GM12892 (cell line): Measurements from ENCODE around the gene PDE6B.

Source experiments
- DNase-seq: peaks from one replicate; pipeline ENCODE4 v3.0.0; 2011; ENCODE audit not compliant: insufficient read length
- FAIRE-seq: peaks from 2 replicates; lab custom pipeline; 2011; peaks lifted over from hg19 to GRCh38; lab: Jason Lieb, UNC
- POLR2A ChIP-seq: IDR thresholded peaks from 2 replicates; pipeline ENCODE4 v1.6.1; 2011; ENCODE audit warnings: low read depth, low read length, control low read depth
- POLR2AphosphoS5 ChIP-seq: IDR thresholded peaks from 2 replicates; pipeline ENCODE4 v1.6.1; 2011; ENCODE audit warnings: low read depth, low read length, control low read depth
- TAF1 ChIP-seq: IDR thresholded peaks from 2 replicates; pipeline ENCODE4 v1.6.1; 2011; ENCODE audit warnings: low read depth, mild to moderate bottlenecking, control low read depth, low read length, borderline replicate concordance

PDE6B gene

DNA sequence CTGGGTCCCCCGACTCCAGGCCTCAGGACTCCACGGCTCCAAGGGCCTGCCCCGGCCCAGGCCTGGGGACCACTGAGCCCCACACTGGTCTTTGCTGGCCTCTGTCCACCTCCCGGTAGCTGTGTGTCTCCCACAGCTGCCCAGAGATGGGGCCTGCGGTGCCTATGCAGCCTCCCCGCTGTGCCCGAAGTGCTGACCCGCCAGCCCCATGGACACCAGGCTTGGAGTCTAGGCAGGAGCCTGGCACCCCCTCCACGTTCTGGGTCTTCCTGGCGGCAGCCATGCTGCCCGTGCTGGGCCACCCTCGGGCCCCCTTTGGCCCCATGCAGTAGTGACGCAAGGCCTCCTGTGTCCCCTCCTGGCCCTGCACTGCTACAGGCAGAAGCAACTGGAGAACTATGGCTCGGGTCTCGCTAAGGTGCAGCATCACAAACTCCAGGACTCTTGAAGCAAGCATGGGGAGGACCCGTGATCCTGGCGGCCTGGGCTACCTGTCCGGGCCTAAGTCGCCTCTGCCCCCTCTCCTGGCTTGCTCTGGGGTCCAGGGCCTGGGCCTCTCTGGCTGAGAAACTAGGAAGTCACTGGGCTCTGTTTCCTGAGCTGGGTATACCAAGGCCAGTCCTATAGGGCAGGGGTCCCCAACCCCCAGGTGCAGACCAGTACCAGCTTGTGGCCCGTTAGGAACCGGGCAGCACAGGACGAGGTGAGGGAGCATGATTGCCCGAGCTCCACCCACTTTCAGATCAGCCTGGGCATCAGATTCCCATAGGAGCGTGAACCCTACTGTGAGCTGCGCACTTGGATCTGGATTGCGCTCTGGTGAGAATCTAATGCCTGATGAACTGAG is 49.9 kb downstream of the PDE6B start:
- DNase-seq (no peak), FAIRE-seq (peak; percentile 17)
- no peak for TF ChIP-seq POLR2A
- TF ChIP-seq TAF1, result no peak
- no peak for TF ChIP-seq POLR2AphosphoS5

DNA sequence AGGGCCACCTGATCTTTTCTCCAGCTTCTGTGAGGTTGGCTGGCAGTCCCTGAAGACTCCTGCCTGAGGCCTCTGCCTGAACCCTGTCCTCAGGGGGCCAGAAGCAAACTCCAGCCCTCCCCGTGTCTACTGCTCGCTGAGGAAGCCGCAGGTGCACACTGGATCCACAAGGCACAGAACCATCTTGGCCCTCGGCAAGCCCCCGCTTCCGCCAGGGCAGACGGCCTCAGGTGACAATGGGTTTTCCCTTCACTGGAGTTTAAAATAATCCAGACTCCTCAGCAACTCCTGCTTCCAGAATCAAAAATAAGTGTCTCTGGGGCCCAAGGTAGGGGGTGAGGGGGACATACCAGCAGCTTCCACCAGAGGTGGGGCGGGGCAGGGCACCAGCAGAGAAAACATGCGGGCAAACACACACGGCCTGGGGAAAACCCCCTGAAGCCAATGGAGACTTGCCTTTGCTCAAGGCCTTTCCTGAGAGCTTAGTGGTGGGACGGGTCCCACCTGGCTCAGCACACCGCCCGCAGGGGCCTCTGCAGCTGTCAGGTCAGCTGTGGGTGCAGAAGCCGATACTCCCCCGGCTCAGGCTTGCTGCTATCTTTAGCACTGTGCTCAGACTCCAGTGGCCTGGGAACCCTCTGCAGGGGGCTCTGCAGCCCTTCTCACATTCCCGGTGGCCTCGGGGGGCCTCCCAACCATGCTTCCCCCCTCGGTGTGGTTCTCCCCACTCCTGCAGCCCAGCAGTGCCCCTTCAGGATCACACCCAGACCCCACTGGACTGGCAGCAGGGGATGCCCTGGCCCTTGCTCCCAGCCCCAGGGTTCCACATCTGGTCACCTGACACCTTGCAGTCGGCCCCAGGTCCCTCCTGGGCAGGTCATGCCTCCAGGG is 50.9 kb downstream of the PDE6B start:
- FAIRE-seq (peak; percentile 91), DNase-seq (peak; percentile 76)
- no peak for TF ChIP-seq TAF1
- TF ChIP-seq POLR2AphosphoS5, result 0 out of 2 replicates have a peak, but pooled peaks have one; percentile 24
- peak; percentile 42 for TF ChIP-seq POLR2A

- no peak for FAIRE-seq
- TF ChIP-seq POLR2A, result no peak
- TF ChIP-seq TAF1, result no peak
- TF ChIP-seq POLR2AphosphoS5, result no peak
- DNase-seq, result no peak
These were observed 51.5 kb downstream of the PDE6B start for GRCh38 chr4:676871-677235.

DNA sequence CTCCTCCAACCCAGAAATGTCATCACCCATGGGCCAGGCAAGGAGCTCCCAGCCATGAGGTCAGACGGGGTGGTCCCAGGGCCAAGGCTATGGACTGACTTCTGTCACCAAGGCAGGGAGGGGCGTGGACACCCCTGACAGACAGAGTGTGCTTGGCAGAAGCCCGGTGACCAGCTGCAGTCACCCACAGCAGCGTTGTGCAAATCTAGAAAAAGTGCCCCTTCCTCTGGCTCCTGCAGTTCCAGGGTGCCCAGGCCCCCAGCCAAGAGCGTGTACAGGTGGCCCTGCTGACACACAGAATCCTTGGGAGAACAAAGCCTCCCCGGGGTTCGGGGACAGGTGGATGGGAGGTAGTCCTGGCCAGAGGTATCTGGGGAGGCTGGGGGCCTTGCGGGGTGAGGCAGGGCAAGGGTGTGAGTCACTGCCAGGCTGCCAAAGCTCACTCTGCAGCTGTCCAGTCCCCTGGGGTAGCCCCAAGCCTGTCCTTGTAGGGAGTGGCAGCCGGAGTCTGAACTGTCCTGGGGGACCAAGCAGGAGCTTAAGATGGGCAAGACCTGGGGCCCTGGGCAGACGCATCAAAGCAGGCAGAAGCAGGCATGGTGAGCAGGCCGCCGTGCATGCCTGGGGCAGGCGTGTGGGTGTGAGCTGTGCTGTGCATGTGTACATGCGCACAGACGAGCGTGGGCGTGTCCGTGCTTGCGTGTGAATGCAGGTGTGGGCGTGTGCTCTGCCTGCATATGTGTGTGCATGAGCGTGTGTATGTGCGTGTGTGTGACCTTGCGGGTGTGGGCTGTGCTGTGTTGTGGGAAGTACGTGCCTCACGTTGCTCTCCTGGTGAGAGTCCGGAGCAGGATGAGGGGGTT is 52.3 kb downstream of the PDE6B start:
- DNase-seq (no peak), FAIRE-seq (peak; percentile 42)
- peak; percentile 18; the same call in 1 of the 2 replicates for TF ChIP-seq POLR2AphosphoS5
- 0 out of 2 replicates have a peak, but pooled peaks have one; percentile 16 for TF ChIP-seq POLR2A
- TF ChIP-seq TAF1, result no peak

DNA sequence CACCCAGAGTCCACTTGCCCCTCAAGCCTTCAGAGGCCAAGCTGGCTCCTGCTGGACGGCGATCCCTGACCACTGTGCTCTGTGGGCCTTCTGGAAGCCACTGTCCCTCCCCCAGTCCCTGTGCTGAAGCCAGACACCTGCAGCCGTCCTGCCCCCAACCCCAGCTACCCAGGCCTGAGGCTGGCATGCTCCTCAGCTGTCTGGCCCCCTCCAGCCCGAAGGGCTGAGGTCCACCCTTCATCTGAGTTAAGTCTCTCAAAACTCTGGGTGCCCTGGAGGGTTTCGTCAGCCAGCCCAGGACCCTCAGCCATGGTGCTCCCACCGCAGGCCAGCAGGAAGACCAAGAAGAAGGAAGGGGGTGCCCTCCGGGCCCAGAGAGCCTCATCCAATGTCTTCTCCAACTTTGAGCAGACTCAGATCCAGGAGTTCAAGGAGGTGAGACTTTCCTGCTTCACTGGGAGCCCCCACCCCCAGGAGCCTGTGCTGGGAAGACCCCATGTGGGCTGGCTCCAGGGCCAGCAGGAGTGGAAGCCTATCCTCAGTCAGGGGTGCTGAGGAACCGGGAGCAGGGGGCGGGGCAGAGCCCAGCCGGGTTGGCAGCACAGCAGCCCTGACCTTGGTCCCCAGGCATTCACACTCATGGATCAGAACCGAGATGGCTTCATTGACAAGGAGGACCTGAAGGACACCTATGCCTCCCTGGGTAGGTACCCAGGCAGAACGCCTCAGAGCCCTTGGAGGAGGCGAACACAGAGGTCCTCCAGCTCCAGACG is 53.1 kb downstream of the PDE6B start:
- no peak for FAIRE-seq
- TF ChIP-seq POLR2A, result no peak
- no peak for TF ChIP-seq TAF1
- no peak for TF ChIP-seq POLR2AphosphoS5
- no peak for DNase-seq

DNA sequence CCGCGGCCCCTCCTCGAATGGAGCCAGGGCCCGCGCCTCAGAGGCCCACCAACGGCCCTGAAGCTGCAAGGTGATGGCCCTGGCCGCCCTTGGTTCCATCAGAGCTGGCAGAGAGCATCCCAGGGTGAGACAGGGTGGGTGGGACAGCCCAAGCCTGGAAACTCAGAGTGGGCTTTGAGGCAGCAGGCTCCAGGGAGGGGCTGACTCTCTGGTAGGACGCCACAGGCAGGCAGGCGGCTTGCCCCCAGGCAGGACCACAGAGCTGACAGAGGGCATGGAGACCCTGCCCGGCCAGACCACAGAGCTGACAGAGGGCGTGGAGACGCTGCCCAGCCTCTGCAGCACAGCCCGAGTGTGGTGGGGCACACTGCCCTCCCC is 53.7 kb downstream of the PDE6B start:
- no peak for FAIRE-seq
- TF ChIP-seq TAF1, result no peak
- no peak for TF ChIP-seq POLR2A
- no peak for TF ChIP-seq POLR2AphosphoS5

DNA sequence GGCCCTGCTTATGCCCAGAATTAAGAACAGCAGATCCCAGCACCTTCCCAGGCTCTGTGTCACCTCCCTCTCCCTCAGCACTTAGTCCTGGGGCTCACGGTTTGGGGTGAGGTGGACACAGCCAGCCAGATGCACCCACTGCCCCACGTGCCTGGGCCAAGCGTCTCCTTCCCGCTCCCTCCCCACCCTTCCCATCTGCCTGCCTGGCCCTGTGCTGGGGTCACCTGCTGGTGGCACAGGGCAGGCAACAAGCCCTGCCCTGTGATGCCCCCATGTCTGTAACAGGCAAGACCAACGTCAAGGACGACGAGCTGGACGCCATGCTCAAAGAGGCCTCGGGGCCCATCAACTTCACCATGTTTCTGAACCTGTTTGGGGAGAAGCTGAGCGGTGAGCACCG is 54.3 kb downstream of the PDE6B start:
- FAIRE-seq (no peak), DNase-seq (no peak)
- no peak for TF ChIP-seq TAF1
- TF ChIP-seq POLR2A, result no peak
- no peak for TF ChIP-seq POLR2AphosphoS5

More for the DNA sequence above, 53.7 kb downstream of the PDE6B start:
- no peak for DNase-seq

DNA sequence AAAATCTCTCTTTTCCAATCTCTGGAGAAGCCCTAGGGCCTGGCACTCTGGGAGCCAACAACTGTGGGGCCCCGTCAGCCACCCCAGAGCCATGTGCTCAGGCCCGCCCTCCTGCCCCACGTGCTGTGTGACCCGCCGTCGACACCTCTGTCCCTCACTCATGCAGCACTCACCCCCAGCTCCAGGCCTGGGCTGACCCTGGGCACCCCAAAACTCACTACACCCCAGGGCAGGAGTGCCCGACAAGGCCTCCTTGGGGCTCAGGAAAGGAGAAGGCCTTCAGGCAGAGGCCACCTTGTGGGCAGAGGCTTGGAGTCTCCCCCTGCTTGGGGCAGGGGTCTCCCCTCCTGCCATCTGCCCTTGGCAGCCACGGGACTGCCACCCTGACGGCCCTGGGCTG is 54.7 kb downstream of the PDE6B start:
- FAIRE-seq, result no peak
- no peak for TF ChIP-seq TAF1
- no peak for DNase-seq

DNA sequence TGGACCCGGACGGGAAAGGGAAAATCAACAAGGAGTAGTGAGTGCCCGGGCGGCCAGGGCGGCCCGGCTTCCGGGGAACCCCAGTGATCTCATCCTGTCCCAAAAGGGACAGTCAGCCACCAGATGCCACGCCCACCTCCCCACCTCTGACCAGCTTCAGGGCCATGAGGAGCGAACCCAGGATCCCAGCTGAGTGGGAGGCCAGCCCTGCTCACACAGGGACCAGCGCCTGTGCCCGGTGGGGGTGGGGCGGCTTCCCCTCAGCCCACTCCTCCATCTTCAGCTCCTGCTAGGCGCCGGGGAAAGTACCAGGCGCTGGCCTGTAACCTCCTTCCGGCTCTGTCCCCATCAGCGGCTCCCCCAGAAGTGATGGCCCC is 55.2 kb downstream of the PDE6B start:
- FAIRE-seq (no peak), DNase-seq (no peak)

DNA sequence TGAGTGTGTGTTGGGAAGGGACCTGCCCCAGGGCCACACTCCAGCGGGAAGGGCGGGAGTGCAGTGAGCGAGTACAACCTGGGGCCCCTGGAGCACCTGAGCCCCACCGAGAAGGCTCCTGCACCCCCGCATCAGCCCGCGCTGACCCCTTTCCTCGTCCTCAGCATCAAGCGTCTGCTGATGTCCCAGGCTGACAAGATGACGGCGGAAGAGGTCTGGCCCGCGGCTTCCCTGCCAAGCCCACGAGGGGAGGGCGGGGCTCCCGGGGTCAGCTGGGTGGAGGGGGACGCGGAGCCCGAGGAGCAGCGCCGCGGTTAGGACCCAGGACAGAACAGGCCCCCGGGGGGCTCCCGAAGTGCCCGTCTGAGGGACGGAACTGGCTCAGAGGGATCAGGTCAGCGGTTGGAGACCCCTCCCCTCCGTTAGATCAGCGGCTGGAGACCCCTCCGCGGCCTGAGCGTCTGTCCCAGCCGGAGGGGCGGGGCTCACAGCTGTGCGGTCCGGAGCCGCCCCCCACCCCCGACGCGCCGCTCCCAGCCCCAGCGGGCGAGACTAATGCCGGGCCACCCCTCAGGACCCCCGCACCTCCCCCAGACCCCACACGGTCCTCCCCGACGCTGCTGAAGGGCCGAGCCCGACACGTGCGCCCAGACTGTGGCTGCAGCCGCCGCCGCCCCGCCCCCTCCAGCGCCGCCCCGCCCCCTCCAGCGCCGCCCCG is 55.7 kb downstream of the PDE6B start:
- DNase-seq (peak; percentile 78), FAIRE-seq (no peak)
- TF ChIP-seq TAF1, result no peak
- TF ChIP-seq POLR2A, result no peak
- no peak for TF ChIP-seq POLR2AphosphoS5

More for the DNA sequence above, 55.2 kb downstream of the PDE6B start:
- no peak for TF ChIP-seq TAF1
- TF ChIP-seq POLR2AphosphoS5, result no peak
- TF ChIP-seq POLR2A, result no peak
